NCI-H748 treated with DMSO at 0.1 percent for 48 hours (cell line): ENCODE results near the gene ARMH4.

Source experiments
- DNase-seq: peaks from one replicate; lab custom pipeline; 2025; lab: John Stamatoyannopoulos, UW

ARMH4 gene, protein sequence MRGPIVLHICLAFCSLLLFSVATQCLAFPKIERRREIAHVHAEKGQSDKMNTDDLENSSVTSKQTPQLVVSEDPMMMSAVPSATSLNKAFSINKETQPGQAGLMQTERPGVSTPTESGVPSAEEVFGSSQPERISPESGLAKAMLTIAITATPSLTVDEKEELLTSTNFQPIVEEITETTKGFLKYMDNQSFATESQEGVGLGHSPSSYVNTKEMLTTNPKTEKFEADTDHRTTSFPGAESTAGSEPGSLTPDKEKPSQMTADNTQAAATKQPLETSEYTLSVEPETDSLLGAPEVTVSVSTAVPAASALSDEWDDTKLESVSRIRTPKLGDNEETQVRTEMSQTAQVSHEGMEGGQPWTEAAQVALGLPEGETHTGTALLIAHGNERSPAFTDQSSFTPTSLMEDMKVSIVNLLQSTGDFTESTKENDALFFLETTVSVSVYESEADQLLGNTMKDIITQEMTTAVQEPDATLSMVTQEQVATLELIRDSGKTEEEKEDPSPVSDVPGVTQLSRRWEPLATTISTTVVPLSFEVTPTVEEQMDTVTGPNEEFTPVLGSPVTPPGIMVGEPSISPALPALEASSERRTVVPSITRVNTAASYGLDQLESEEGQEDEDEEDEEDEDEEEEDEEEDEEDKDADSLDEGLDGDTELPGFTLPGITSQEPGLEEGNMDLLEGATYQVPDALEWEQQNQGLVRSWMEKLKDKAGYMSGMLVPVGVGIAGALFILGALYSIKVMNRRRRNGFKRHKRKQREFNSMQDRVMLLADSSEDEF

GRCh38 chr14:58152014-58152857, at the start of gene ARMH4:
Gene ARMH4 (minus strand): TSS chr14:58152213. CDS start chr14:58139358, 12,855 bp downstream.
- peak; percentile 82 for DNase-seq

DNA sequence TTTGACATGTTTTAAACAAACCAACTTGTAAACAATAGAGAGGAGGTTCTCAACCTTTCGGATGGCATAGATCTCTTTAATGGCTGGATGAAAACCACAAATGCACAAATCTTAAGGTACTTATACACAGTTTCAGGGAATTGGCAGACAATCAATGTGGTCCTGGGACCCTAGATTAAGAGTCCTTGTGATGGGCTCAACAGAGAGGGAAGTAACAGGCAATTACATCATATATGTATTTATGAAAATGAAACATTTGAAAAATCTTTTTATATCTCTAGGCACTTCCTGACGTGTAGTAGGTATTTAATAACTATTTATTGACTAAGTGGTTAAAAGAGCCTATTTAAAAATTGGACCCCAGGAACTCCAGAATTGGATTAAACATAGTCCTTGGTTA, 48.8 kb upstream of the ARMH4 start:
- DNase-seq: no peak

DNA sequence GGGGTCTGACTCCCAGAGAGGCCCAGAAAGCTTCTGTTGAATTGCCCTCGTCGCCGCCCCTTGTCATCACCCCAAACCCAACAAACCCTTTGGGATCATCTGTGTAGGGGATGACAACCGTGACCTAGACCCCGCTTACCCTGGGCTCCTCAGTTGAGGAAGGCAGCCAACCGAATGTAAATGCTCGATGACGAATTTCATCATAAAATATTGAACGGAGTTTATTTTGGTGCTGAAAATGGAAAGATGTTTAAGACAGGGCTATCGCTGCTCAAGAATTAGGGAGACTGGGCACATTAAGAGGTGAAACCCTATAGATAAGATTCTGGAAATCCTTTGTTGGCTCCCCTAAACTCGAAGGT, 48.4 kb upstream of the ARMH4 start:
- DNase-seq: no peak

GRCh38 chr14:58199726-58200479, 47.9 kb upstream of the ARMH4 start, which contains the start of gene ACTR10:
Gene ACTR10 (plus strand): TSS chr14:58200149. CDS start chr14:58200218, 69 bp downstream.
- peak; percentile 65 for DNase-seq

DNA sequence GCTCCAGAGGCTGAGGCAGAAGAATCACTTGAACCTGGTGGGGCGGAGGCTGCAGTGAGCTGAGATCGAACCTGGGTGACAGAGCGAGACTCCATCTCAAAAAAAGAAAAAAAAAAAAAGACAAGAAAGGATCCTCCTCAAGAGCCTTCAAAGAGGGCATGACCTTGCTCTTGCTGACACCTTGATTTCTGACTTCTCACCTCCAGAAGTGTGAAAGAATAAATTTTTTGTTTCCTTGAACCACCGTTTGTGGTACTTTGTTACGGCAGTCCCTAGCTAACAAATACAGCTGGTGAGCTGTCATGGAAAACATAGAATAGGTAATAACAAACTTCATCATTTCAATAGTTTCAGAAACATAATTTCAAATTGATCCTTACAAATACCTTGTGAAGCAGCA, 46.1 kb upstream of the ARMH4 start:
- DNase-seq: no peak

DNA sequence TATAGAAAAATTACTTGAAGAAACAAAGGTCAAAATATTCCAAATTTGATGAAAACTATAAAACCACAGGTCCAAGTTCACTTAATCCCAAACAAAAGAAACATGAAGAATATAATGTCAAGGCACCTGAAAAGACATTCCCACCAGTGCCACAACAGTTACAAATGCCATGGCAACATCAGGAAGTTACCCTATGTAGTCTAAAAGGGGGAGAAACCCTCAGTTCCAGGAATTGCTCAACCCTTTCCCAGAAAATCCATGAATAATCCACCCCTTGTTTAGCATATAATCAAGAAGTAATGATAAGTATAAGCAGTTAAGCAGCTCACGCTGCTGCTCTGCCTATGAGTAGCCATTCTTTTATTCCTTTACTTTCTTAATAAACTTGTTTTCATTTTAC, 44.2 kb upstream of the ARMH4 start:
- DNase-seq: no peak

- DNase-seq: peak; percentile 21
Observed at GRCh38 chr14:58193542-58193941, 41.5 kb upstream of the ARMH4 start.

GRCh38 chr14:58191763-58192601, 40.0 kb upstream of the ARMH4 start:
- no peak for DNase-seq

- DNase-seq: no peak
Observed at GRCh38 chr14:58189176-58189575, 37.2 kb upstream of the ARMH4 start.

GRCh38 chr14:58177125-58177524, 25.1 kb upstream of the ARMH4 start:
- DNase-seq: no peak

GRCh38 chr14:58171090-58171489, 19.1 kb upstream of the ARMH4 start:
- DNase-seq: peak; percentile 82

GRCh38 chr14:58167891-58168290, 15.9 kb upstream of the ARMH4 start:
- DNase-seq: no peak

GRCh38 chr14:58167057-58167456, 15.0 kb upstream of the ARMH4 start:
- DNase-seq: no peak

DNA sequence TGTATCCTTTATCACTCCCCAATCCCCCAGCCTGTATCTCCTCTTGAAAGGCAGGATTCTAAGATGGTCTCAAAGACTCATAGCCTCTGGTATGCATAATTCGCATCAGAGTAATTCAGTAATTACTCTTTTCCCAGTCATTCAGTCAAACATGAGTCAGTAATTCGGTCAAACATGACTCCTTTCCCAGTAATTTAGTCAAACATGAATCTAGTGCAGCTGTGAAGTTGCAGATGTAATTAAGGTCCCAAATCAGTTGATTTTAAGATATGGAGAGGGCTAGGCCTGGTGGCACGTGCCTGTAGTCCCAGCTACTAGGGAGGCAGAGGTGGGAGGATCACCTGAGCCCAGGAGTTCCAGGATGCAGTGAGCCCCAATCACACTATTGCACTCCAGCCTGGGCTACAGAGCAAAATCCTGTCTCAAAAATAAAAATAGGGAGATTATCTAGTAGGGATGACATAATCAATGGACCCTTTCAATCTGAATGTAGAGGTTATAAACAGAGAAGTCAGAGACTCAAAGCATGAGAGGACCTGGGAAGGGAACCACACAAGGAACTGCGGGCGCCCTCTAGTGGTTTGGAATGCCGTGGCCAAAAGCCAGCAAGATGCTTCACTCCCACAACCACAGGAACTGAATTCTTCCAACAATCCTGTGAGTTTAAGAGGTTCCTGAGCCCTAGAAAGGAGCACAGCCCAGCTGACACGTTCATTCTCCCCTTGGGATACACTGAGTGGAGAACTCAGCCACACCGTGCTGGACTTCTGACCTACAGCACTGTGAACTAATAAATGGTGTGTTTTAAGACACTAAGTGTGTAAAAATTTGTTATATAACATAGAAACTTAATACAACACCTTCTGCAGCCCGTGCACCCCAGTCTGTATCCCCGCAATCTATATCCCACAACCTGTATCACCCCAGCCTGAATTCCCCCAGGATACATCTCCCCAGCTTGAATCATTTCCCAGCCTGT, 14.3 kb upstream of the ARMH4 start:
- DNase-seq: peak; percentile 68

GRCh38 chr14:58160561-58160960, 8.5 kb upstream of the ARMH4 start:
- no peak for DNase-seq

DNA sequence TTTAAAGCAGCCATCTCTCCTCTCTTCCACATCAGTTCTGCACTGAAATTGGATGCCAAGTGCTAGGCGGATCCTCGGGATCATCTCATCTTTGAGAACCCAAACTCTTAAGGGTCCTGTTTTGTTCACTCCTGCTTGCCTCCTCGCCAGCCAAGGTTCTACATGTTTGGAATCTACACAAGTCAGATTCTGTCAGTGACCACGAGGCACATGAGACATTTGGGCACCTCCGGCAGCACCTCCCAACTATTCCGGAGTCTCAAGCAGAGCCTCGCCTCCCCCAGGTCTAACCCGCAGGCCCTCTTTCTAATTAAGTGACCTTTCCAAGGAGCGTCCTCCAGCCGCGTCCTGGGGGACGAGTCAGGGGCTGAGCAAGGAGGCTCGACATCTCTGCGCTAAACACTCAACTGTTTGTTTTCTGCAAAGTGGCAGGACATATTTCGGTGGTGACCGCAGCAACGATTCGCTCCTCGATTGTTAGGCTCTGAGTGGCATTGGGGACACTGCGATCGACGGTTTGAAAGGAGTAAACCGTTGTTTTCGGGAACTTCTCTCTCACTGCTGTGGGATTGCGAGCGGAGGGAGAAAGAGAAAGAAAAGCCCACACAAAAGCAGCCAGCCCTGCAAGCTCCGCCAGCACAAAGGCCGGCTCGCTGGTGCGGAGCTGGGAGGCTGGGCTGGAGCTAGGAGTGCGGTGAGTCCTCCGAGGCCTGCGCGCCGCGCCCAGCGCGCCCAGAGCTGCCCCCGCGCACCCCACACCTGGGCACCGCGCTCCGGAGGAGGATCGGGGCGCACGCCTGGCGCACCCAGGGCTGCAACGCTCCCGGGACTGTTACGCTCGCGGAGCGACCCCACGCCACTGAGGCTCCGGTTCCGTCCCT, 640 bp downstream of the ARMH4 start:
- no peak for DNase-seq

GRCh38 chr14:58150243-58150805, 1.7 kb downstream of the ARMH4 start:
- no peak for DNase-seq

GRCh38 chr14:58149196-58149595, 2.8 kb downstream of the ARMH4 start:
- DNase-seq: no peak
